OCI-LY1 (cell line): ENCODE measurements around the gene PRKCI.
"Not testable (repeated sequence)": the region's sequence is repeated elsewhere in the genome, so short reads cannot be mapped to it uniquely, and the experiment has no call there.

Experiments used
- CTCF ChIP-seq: fragments of 200-600 bp; sonication (generic), shearing (Covaris generic); IDR thresholded peaks from 2 replicates; pipeline ENCODE4 v1.5.1; 2017; ENCODE audit warnings: mild to moderate bottlenecking, antibody characterized with exemption, low read length, moderate library complexity, mixed read lengths
- EZH2 ChIP-seq: fragments of 200-600 bp; sonication (generic), shearing (Covaris generic); IDR thresholded peaks from 2 replicates; pipeline ENCODE4 v1.8.0; 2017; ENCODE audit warnings: borderline replicate concordance, mixed run types, mild to moderate bottlenecking, antibody characterized with exemption, low read length, moderate library complexity, mixed read lengths

DNA sequence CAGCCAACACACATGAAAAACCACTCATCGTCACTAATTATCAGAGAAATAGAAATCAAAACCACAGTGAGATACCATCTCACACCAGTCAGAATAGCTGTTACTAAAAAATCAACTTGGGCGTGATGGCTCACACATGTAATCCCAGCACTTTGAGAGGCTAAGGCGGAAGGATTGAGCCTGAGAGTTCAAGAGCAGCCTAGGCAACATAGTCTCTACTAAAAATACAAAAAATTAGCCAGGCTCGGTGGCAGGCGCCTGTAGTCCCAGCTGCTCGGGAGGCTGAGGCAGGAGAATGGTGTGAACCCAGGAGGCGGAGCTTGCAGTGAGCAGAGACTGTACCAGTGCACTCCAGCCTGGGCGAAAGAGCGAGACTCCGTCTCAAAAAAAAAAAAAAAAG, 55.1 kb downstream of the PRKCI start:
- TF ChIP-seq EZH2, CTCF: not testable (repeated sequence)
